ENCODE data around the gene PIK3CD.
"Not testable (repeated sequence)": the region's sequence is repeated elsewhere in the genome, so short reads cannot be mapped to it uniquely, and the experiment has no call there.

PIK3CD gene

GRCh38 chr1:9730096-9730901 lies 78.8 kb downstream of the PIK3CD start:
- FAIRE-seq = no peak
- no peak for DNase-seq (ENCODE audit: extremely low spot score, insufficient read length, low read depth)

- no peak for FAIRE-seq
- DNase-seq (ENCODE audit: extremely low spot score, insufficient read length, low read depth) = no peak
Measured at GRCh38 chr1:9731051-9731537, 79.6 kb downstream of the PIK3CD start.

- DNase-seq (ENCODE audit: extremely low spot score, insufficient read length, low read depth) (no peak), FAIRE-seq (no peak)
Measured at GRCh38 chr1:9731561-9731960, 80.0 kb downstream of the PIK3CD start.

GRCh38 chr1:9732123-9732971 lies 80.8 kb downstream of the PIK3CD start:
- peak; percentile 12 for FAIRE-seq
- DNase-seq (ENCODE audit: extremely low spot score, insufficient read length, low read depth) = no peak

- FAIRE-seq (no peak), DNase-seq (ENCODE audit: extremely low spot score, insufficient read length, low read depth) (no peak)
Measured at GRCh38 chr1:9733160-9733789, 81.7 kb downstream of the PIK3CD start.

GRCh38 chr1:9735800-9736199 lies 84.3 kb downstream of the PIK3CD start:
- FAIRE-seq (no peak), DNase-seq (ENCODE audit: extremely low spot score, insufficient read length, low read depth) (no peak)

GRCh38 chr1:9736241-9736640 lies 84.7 kb downstream of the PIK3CD start:
- DNase-seq (ENCODE audit: extremely low spot score, insufficient read length, low read depth) (no peak), FAIRE-seq (peak; percentile 18)

- no peak for DNase-seq (ENCODE audit: extremely low spot score, insufficient read length, low read depth)
- FAIRE-seq = no peak
Measured at GRCh38 chr1:9737057-9737456, 85.5 kb downstream of the PIK3CD start.

GRCh38 chr1:9737671-9738070 lies 86.1 kb downstream of the PIK3CD start:
- DNase-seq (ENCODE audit: extremely low spot score, insufficient read length, low read depth) (no peak), FAIRE-seq (no peak)

GRCh38 chr1:9744106-9744799 lies 92.7 kb downstream of the PIK3CD start:
- FAIRE-seq = no peak

GRCh38 chr1:9746211-9746610 lies 94.7 kb downstream of the PIK3CD start:
- DNase-seq (ENCODE audit: extremely low spot score, insufficient read length, low read depth) = no peak
- no peak for FAIRE-seq

More at GRCh38 chr1:9744106-9744799, 92.7 kb downstream of the PIK3CD start:
- no peak for DNase-seq (ENCODE audit: extremely low spot score, insufficient read length, low read depth)

- no peak for DNase-seq (ENCODE audit: extremely low spot score, insufficient read length, low read depth)
- no peak for FAIRE-seq
Measured at GRCh38 chr1:9746651-9747050, 95.1 kb downstream of the PIK3CD start.

- DNase-seq (ENCODE audit: extremely low spot score, insufficient read length, low read depth); FAIRE-seq: not testable (repeated sequence)
Measured at GRCh38 chr1:9748391-9748790, 96.9 kb downstream of the PIK3CD start.

- FAIRE-seq (no peak), DNase-seq (ENCODE audit: extremely low spot score, insufficient read length, low read depth) (no peak)
Measured at GRCh38 chr1:9749361-9749760, 97.8 kb downstream of the PIK3CD start.

- FAIRE-seq = no peak
- no peak for DNase-seq (ENCODE audit: extremely low spot score, insufficient read length, low read depth)
Measured at GRCh38 chr1:9751971-9752370, 100.4 kb downstream of the PIK3CD start.

GRCh38 chr1:9753121-9753531 lies 101.6 kb downstream of the PIK3CD start:
- no peak for FAIRE-seq
- no peak for DNase-seq (ENCODE audit: extremely low spot score, insufficient read length, low read depth)

- DNase-seq (ENCODE audit: extremely low spot score, insufficient read length, low read depth) (no peak), FAIRE-seq (no peak)
Measured at GRCh38 chr1:9755441-9755995, 104.0 kb downstream of the PIK3CD start.

GRCh38 chr1:9758559-9759121 lies 107.1 kb downstream of the PIK3CD start:
- FAIRE-seq = no peak
- DNase-seq (ENCODE audit: extremely low spot score, insufficient read length, low read depth) = no peak

- no peak for DNase-seq (ENCODE audit: extremely low spot score, insufficient read length, low read depth)
- no peak for FAIRE-seq
Measured at GRCh38 chr1:9759939-9760338, 108.4 kb downstream of the PIK3CD start.
